B cell (primary cell): ENCODE results near the gene KCNK7. TPM values are rescaled to one million over a fixed set of nuclear protein-coding genes. Genes with fewer than 3 reads are reported as not detected.
A peak's percentile ranks its signal among the peaks of the same experiment; 100 is the strongest.

ENCODE experiments used
- ATAC-seq: fragments of 200-7000 bp; cut with Tn5 transposase; one replicate; pipeline ENCODE4 v1.10.0; 2021; ENCODE audit warnings: low read depth, mild to moderate bottlenecking, moderate number of reproducible peaks, moderate library complexity
- CTCF ChIA-PET: fragments of 350-600 bp; sonication (Branson Sonifier 250); formaldehyde crosslinking; loops from one replicate; lab custom pipeline; 2021; ENCODE audit warnings: antibody characterized with exemption, inconsistent platforms; lab: Charles Lee
- POLR2A ChIA-PET: fragments of 350-600 bp; sonication (Branson Sonifier 250); formaldehyde crosslinking; loops from one replicate; lab custom pipeline; 2021; ENCODE audit warnings: antibody characterized with exemption; lab: Charles Lee
- DNase-seq: peaks from one replicate; pipeline ENCODE4 v3.0.0; 2013
- H2AFZ ChIP-seq: 2 replicates; pipeline ENCODE4 v1.6.1; 2012; ENCODE audit warnings: mild to moderate bottlenecking, low read depth, low read length; ENCODE audit not compliant: insufficient read depth, poor library complexity, severe bottlenecking
- H3K27ac ChIP-seq, 2 donors: 1 replicate in 1 of 2; 2 replicates in 1 of 2; pipeline ENCODE4 v1.5.1; 2012 to 2013; ENCODE audit warnings: low read length in 2 of 2, mild to moderate bottlenecking in 2 of 2, moderate library complexity in 1 of 2
- H3K27me3 ChIP-seq, 4 experiments: fragments of 200-600 bp in 1 of 4; sonication (generic) in 1 of 4; replicated peaks in 1 of 4; 1 replicate in 2 of 4; 2 replicates in 2 of 4; pipeline versions ENCODE4 v1.6.1 to v1.7.0; 2013 to 2016; ENCODE audit warnings: low read length in 3 of 4, mild to moderate bottlenecking in 2 of 4, mixed read lengths in 1 of 4, moderate library complexity in 1 of 4; ENCODE audit not compliant: insufficient read depth in 4 of 4, control insufficient read depth in 3 of 4; ENCODE audit errors: control extremely low read depth in 1 of 4
- H3K36me3 ChIP-seq, 2 experiments: replicated peaks in 1 of 2; 1 replicate in 1 of 2; 2 replicates in 1 of 2; pipeline versions ENCODE4 v1.6.1 to v1.7.1; 2013; ENCODE audit warnings: low read length in 1 of 2; ENCODE audit not compliant: insufficient read depth in 2 of 2, control insufficient read depth in 1 of 2; ENCODE audit errors: control extremely low read depth in 1 of 2, extremely low read depth in 1 of 2
- H3K4me1 ChIP-seq, 2 donors: fragments of 200-600 bp in 1 of 2; sonication (generic) in 1 of 2; 1 replicate in 1 of 2; 2 replicates in 1 of 2; pipeline versions ENCODE4 v1.5.1 to v1.6.1; 2013 to 2017; ENCODE audit warnings: low read length in 2 of 2; ENCODE audit not compliant: control insufficient read depth in 2 of 2, insufficient read depth in 2 of 2
- H3K4me2 ChIP-seq: replicated peaks from 2 replicates; pipeline ENCODE3; 2012; ENCODE audit warnings: mild to moderate bottlenecking, low read depth, low read length; ENCODE audit not compliant: poor library complexity, severe bottlenecking
- H3K4me3 ChIP-seq, 5 experiments: fragments of 200-600 bp in 1 of 5; sonication (generic) in 1 of 5; 1 replicate in 3 of 5; 2 replicates in 2 of 5; pipeline versions ENCODE4 v1.5.1 to v1.7.0; 2011 to 2016; ENCODE audit warnings: low read length in 4 of 5, mild to moderate bottlenecking in 4 of 5, low read depth in 2 of 5, control low read depth in 1 of 5, moderate library complexity in 1 of 5; ENCODE audit not compliant: insufficient read depth in 1 of 5; ENCODE audit errors: control extremely low read depth in 1 of 5, extremely low read depth in 1 of 5
- H3K79me2 ChIP-seq: fragments of 200-600 bp; sonication (generic); one replicate; pipeline ENCODE4 v1.6.0; 2016; ENCODE audit warnings: low read length; ENCODE audit not compliant: control insufficient read depth, insufficient read depth
- H3K9ac ChIP-seq: fragments of 200-600 bp; sonication (generic); 2 replicates; pipeline ENCODE4 v1.6.1; 2017; ENCODE audit warnings: mild to moderate bottlenecking, low read length, moderate library complexity
- H3K9me3 ChIP-seq, 3 donors: one replicate each; pipeline versions ENCODE4 v1.6.1 to v1.7.1; 2013; ENCODE audit warnings: low read length in 2 of 3; ENCODE audit not compliant: control insufficient read depth in 2 of 3, insufficient read depth in 1 of 3; ENCODE audit errors: control extremely low read depth in 1 of 3
- H4K20me1 ChIP-seq: 2 replicates; pipeline ENCODE4 v1.6.0; 2012; ENCODE audit warnings: mild to moderate bottlenecking, low read length; ENCODE audit not compliant: insufficient read depth, control insufficient read depth, poor library complexity, severe bottlenecking
- H3K27ac Mint-ChIP-seq: one replicate; pipeline ENCODE4 v1.8.0; 2021; ENCODE audit warnings: mixed read lengths
- H3K27me3 Mint-ChIP-seq: one replicate; pipeline ENCODE4 v1.8.0; 2021; ENCODE audit warnings: mixed read lengths
- H3K4me1 Mint-ChIP-seq: one replicate; pipeline ENCODE4 v1.8.0; 2021; ENCODE audit warnings: mixed read lengths
- H3K4me3 Mint-ChIP-seq: one replicate; pipeline ENCODE4 v1.8.0; 2021; ENCODE audit warnings: mixed read lengths
- H3K9me3 Mint-ChIP-seq: one replicate; pipeline ENCODE4 v1.8.0; 2022; ENCODE audit warnings: mixed read lengths; ENCODE audit not compliant: insufficient read depth
- CTCF ChIP-seq: fragments of 200-600 bp; IDR thresholded peaks from one replicate; pipeline ENCODE4 v1.8.0; 2022; ENCODE audit warnings: antibody characterized with exemption, mild to moderate bottlenecking
- EZH2 ChIP-seq: IDR thresholded peaks from 2 replicates; pipeline ENCODE4 v1.6.1; 2012; ENCODE audit warnings: borderline replicate concordance, low read depth, mild to moderate bottlenecking, moderate library complexity, low read length; ENCODE audit not compliant: insufficient read depth, poor library complexity, severe bottlenecking
- WGBS: methylation state at CpG from one replicate; pipeline ENCODE4 v1.1.5; 2013; ENCODE audit warnings: missing lambda C conversion rate; ENCODE audit not compliant: insufficient coverage; 5-methylcytosine and 5-hydroxymethylcytosine counted together
- intact Hi-C: fragments of 100-400 bp; cut with micrococcal nuclease; formaldehyde crosslinking; loops from one replicate; pipeline ENCODE4 v1.10.0; 2022
- polyA plus RNA-seq: library from polyadenylated mRNA; depleted of rRNA; stranded (reverse); fragments of >200 nt; gene quantifications from 2 replicates; pipeline ENCODE4 v1.2.3, GENCODE V29; 2012
- total RNA-seq, 2 donors: library from RNA; stranded (reverse); fragments of 120-200 nt in 1 of 2; gene quantifications; 1 replicate in 1 of 2; 2 replicates in 1 of 2; pipeline versions ENCODE4 v1.2.3 to v1.2.4, GENCODE V29; 2013 to 2022

Gene KCNK7
- total and polyA plus RNA-seq, 2 donors (not counting 1 experiment from before 2014, with no cell fraction given), result 2.2 to 3.5 TPM

- CTCF ChIA-PET, result interaction anchor here (0.9 to 5.1 kb wide), 6 partner anchors 8 to 40 kb away, joined by 3 to 86 read pairs (median 27); partner anchors contain the start of genes KCNK7 and MAP3K11
- H3K4me1 ChIP-seq, result peaks cover 51 to 76% of the 10 kb centered on the region in 2 donors
- no peaks in the 10 kb centered on the region for H3K9me3 ChIP-seq
- peaks cover 40% of the 10 kb centered on the region for H4K20me1 ChIP-seq
- peaks cover 0 to 4% of the 10 kb centered on the region in 2 experiments for H3K36me3 ChIP-seq
- ATAC-seq, result no peak
- H2AFZ ChIP-seq, result no peak overlapping the region
- no peaks in the 10 kb centered on the region for H3K27me3 ChIP-seq
- H3K4me1 Mint-ChIP-seq, result peaks cover 78% of the 10 kb centered on the region
- DNase-seq, result no peak
- H3K27ac ChIP-seq, result peak overlapping the region; percentile 85 to 93
- peak overlapping the region; percentile 83 for H3K9ac ChIP-seq
- peak overlapping the region; percentile 95 for H3K27ac Mint-ChIP-seq
- WGBS, result 53% methylated on average over 22 of the region's 22 CpGs
- H3K4me3 ChIP-seq, result peak overlapping the region; percentile 42 to 83 (median 70)
- H3K4me3 Mint-ChIP-seq, result peak overlapping the region; percentile 98
- no peaks in the 10 kb centered on the region for H3K9me3 Mint-ChIP-seq
- H3K4me2 ChIP-seq, result peak overlapping the region; percentile 100
- intact Hi-C loops, result loop anchor here (1.0 to 10.0 kb wide), 6 partner anchors 15 to 829 kb away; partner anchors contain the start of genes BANF1, CFL1, EIF1AD and PCNX3
- no peak for TF ChIP-seq EZH2
- no peak for TF ChIP-seq CTCF
- POLR2A ChIA-PET, result interaction anchor here (1.1 to 7.5 kb wide), 8 partner anchors 14 to 170 kb away, joined by 3 to 53 read pairs (median 7); partner anchors contain the start of genes KAT5, MAP3K11 and PCNX3
- peaks cover 42% of the 10 kb centered on the region for H3K79me2 ChIP-seq
- no peaks in the 10 kb centered on the region for H3K27me3 Mint-ChIP-seq
Measured at GRCh38 chr11:65573391-65574079, 22.1 kb downstream of the KCNK7 start.
